GM19193 (cell line): ENCODE results near the gene AK9.

ENCODE experiments used
- POLR2A ChIP-seq: IDR thresholded peaks from 4 replicates; pipeline ENCODE4 v1.6.1; 2011; ENCODE audit not compliant: insufficient read depth, insufficient read length; ENCODE audit errors: extremely low read depth

AK9 gene

GRCh38 chr6:109660526-109661320, 30.3 kb downstream of the AK9 start:
- no peak for TF ChIP-seq POLR2A

- no peak for TF ChIP-seq POLR2A
Observed at GRCh38 chr6:109655761-109656262, 35.2 kb downstream of the AK9 start.

GRCh38 chr6:109653264-109653663, 37.7 kb downstream of the AK9 start:
- no peak for TF ChIP-seq POLR2A

GRCh38 chr6:109644131-109644530, 46.9 kb downstream of the AK9 start:
- no peak for TF ChIP-seq POLR2A

GRCh38 chr6:109632405-109632804, 58.6 kb downstream of the AK9 start:
- TF ChIP-seq POLR2A = no peak

GRCh38 chr6:109631403-109631802, 59.6 kb downstream of the AK9 start:
- TF ChIP-seq POLR2A = no peak

GRCh38 chr6:109628158-109629000, 62.6 kb downstream of the AK9 start:
- no peak for TF ChIP-seq POLR2A

GRCh38 chr6:109626311-109626710, 64.7 kb downstream of the AK9 start:
- TF ChIP-seq POLR2A = no peak

GRCh38 chr6:109625199-109625598, 65.8 kb downstream of the AK9 start:
- TF ChIP-seq POLR2A = no peak

- TF ChIP-seq POLR2A = no peak
Observed at GRCh38 chr6:109623288-109623687, 67.7 kb downstream of the AK9 start.

GRCh38 chr6:109612268-109612667, 78.7 kb downstream of the AK9 start:
- no peak for TF ChIP-seq POLR2A

GRCh38 chr6:109611502-109611901, 79.5 kb downstream of the AK9 start:
- TF ChIP-seq POLR2A = no peak

GRCh38 chr6:109610590-109610989, 80.4 kb downstream of the AK9 start:
- TF ChIP-seq POLR2A = no peak

GRCh38 chr6:109609737-109610136, 81.3 kb downstream of the AK9 start:
- TF ChIP-seq POLR2A = no peak

- TF ChIP-seq POLR2A = no peak
Observed at GRCh38 chr6:109606359-109606758, 84.6 kb downstream of the AK9 start.

- TF ChIP-seq POLR2A = no peak
Observed at GRCh38 chr6:109595998-109596397, 95.0 kb downstream of the AK9 start.
